ENCODE data around the gene GNG7.
"Not testable (repeated sequence)": the region's sequence is repeated elsewhere in the genome, so short reads cannot be mapped to it uniquely, and the experiment has no call there.

GNG7 gene

GRCh38 chr19:2511570-2511969 lies 190.9 kb downstream of the GNG7 start:
- DNase-seq (ENCODE audit: low spot score) = no peak

- no peak for DNase-seq (ENCODE audit: low spot score)
Observed at GRCh38 chr19:2509096-2509495, 193.4 kb downstream of the GNG7 start.

GRCh38 chr19:2507109-2507508 lies 195.4 kb downstream of the GNG7 start:
- peak; percentile 72 for DNase-seq (ENCODE audit: low spot score)

- DNase-seq (ENCODE audit: low spot score) = not testable (repeated sequence)
Observed at GRCh38 chr19:2506656-2507055, 195.8 kb downstream of the GNG7 start.

- DNase-seq (ENCODE audit: low spot score) = no peak
Observed at GRCh38 chr19:2503521-2504109, 198.9 kb downstream of the GNG7 start.

GRCh38 chr19:2500841-2501261 lies 201.6 kb downstream of the GNG7 start:
- no peak for DNase-seq (ENCODE audit: low spot score)

GRCh38 chr19:2500156-2500555 lies 202.3 kb downstream of the GNG7 start:
- DNase-seq (ENCODE audit: low spot score) = no peak

- DNase-seq (ENCODE audit: low spot score) = no peak
Observed at GRCh38 chr19:2497186-2497585, 205.3 kb downstream of the GNG7 start.

- DNase-seq (ENCODE audit: low spot score) = no peak
Observed at GRCh38 chr19:2495651-2496316, 206.7 kb downstream of the GNG7 start.

GRCh38 chr19:2495130-2495641 lies 207.3 kb downstream of the GNG7 start:
- DNase-seq (ENCODE audit: low spot score) = peak; percentile 31

GRCh38 chr19:2494447-2495129 lies 207.9 kb downstream of the GNG7 start:
- peak; percentile 64 for DNase-seq (ENCODE audit: low spot score)

- DNase-seq (ENCODE audit: low spot score) = no peak
Observed at GRCh38 chr19:2494084-2494446, 208.4 kb downstream of the GNG7 start.

- not testable (repeated sequence) for DNase-seq (ENCODE audit: low spot score)
Observed at GRCh38 chr19:2493448-2493847, 209.0 kb downstream of the GNG7 start.

- no peak for DNase-seq (ENCODE audit: low spot score)
Observed at GRCh38 chr19:2492870-2493269, 209.6 kb downstream of the GNG7 start.

GRCh38 chr19:2491130-2491801 lies 211.2 kb downstream of the GNG7 start:
- peak; percentile 91 for DNase-seq (ENCODE audit: low spot score)

GRCh38 chr19:2490659-2491058 lies 211.8 kb downstream of the GNG7 start:
- DNase-seq (ENCODE audit: low spot score) = peak; percentile 78

- DNase-seq (ENCODE audit: low spot score) = peak; percentile 75
Observed at GRCh38 chr19:2488942-2489731, 213.4 kb downstream of the GNG7 start.

- no peak for DNase-seq (ENCODE audit: low spot score)
Observed at GRCh38 chr19:2488405-2488941, 214.0 kb downstream of the GNG7 start.

GRCh38 chr19:2487842-2488241 lies 214.7 kb downstream of the GNG7 start:
- DNase-seq (ENCODE audit: low spot score) = no peak

GRCh38 chr19:2487090-2487489 lies 215.4 kb downstream of the GNG7 start:
- DNase-seq (ENCODE audit: low spot score) = no peak

GRCh38 chr19:2485428-2485827 lies 217.1 kb downstream of the GNG7 start:
- DNase-seq (ENCODE audit: low spot score) = no peak

Measured in NAMALWA (cell line).